ENCODE data around the gene HMG20A. TPM values are rescaled to one million over a fixed set of nuclear protein-coding genes. Genes with fewer than 3 reads are reported as not detected.
A peak's percentile ranks its signal among the peaks of the same experiment; 100 is the strongest.

Gene HMG20A
- total and polyA plus RNA-seq, 2 of the 13 experiments (the other 11 are each of a cell fraction or from before 2014, with no cell fraction given) = 28.0 to 35.2 TPM

GRCh38 chr15:77532067-77532710, 111.5 kb downstream of the HMG20A start:
- Histone ChIP-seq H3K4me1 (ENCODE audit: insufficient read depth, low read length) (peaks cover 79% of the 10 kb centered on the region), H2AFZ (ENCODE audit: low read length) (no peak overlapping the region), H3K9ac (ENCODE audit: insufficient read depth, low read depth, low read length) (no peak overlapping the region), H3K79me2 (ENCODE audit: insufficient read depth, low read length) (no peaks in the 10 kb centered on the region), H3K27ac (ENCODE audit: extremely low read length, insufficient read depth, low read length) (no peak overlapping the region), H3K4me3 (replicated peaks in 1 of 3; ENCODE audit: insufficient read depth in 1 of 3, low read depth in 2 of 3, low read length in 3 of 3) (no peak overlapping the region), H3K36me3 (replicated peaks in 1 of 2; ENCODE audit: control insufficient read depth in 1 of 2, insufficient read depth in 2 of 2, low read length in 2 of 2) (no peaks in the 10 kb centered on the region), H3K9me3 (ENCODE audit: low read length) (no peaks in the 10 kb centered on the region), H4K20me1 (ENCODE audit: insufficient read depth, low read length) (no peaks in the 10 kb centered on the region), H3K4me2 (ENCODE audit: low read depth, low read length) (no peak overlapping the region), H3K27me3 (ENCODE audit: control insufficient read depth in 1 of 2, insufficient read depth in 2 of 2, low read length in 2 of 2) (peaks cover 0 to 4% of the 10 kb centered on the region in 2 experiments; a peak in 1 of 5 replicates)
- in situ Hi-C loops (cut with HindIII; ENCODE audit: extremely low pct_ligation_motif_present, low pct_unique_long_range_greater_than_20kb) (no loop called here), intact Hi-C loops (cut with micrococcal nuclease; ENCODE audit: unreplicated experiment) (no loop called here)
- 65% methylated on average over 3 of the region's 3 CpGs for WGBS (ENCODE audit: low lambda C conversion rate)
- no TSS peak for BruUV-seq (replicated peaks)
- CTCF ChIA-PET (ENCODE audit: low intra/inter-chr PET ratio, low total read pairs) = no interaction called here
- ATAC-seq (no peak), FAIRE-seq (no peak), DNase-seq (ENCODE audit: low spot score) (no peak)
- POLR2A ChIA-PET = interaction anchor here (1.1 kb wide), 1 partner anchor 11 kb away, joined by 4 read pairs; no protein-coding TSS in a partner anchor
- TF ChIP-seq ZNF260 (CRISPR knock-in tag; IDR thresholded peaks at IDR 0.05; ENCODE audit: borderline replicate concordance, low read depth) (no peak), HNF4A (CRISPR knock-in tag; IDR thresholded peaks at IDR 0.05) (peak; percentile 36; the same call in 1 of the 2 replicates), TOPORS (CRISPR knock-in tag; IDR thresholded peaks at IDR 0.05) (no peak), ZNF629 (CRISPR knock-in tag; conservative IDR thresholded peaks at IDR 0.05) (peak; percentile 83)

DNA sequence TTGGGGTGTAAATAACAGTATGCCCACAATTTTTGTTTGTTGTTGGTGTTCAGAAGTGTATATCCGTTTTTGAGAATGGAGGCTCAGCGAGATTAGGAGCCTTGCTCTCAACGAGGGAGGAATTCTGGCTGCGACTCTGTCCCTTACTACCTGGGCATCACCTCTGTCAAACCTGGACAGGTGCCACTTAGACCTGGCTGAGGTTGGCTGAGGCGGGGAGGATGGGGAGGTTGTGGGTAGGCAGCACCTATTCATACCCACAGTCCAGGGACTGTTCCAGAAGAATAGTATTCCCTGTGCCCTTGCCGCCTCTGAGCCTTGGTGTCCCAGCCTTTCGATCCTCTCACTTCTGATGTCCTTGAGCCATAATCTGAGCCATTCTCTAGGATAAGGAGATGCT, 112.2 kb downstream of the HMG20A start:
- Histone ChIP-seq H3K27ac (ENCODE audit: extremely low read length, insufficient read depth, low read length) (no peak overlapping the region), H3K9ac (ENCODE audit: insufficient read depth, low read depth, low read length) (no peak overlapping the region), H3K4me1 (ENCODE audit: insufficient read depth, low read length) (peaks cover 73% of the 10 kb centered on the region), H3K9me3 (ENCODE audit: low read length) (no peaks in the 10 kb centered on the region), H3K79me2 (ENCODE audit: insufficient read depth, low read length) (no peaks in the 10 kb centered on the region), H3K4me3 (replicated peaks in 1 of 3; ENCODE audit: insufficient read depth in 1 of 3, low read depth in 2 of 3, low read length in 3 of 3) (no peak overlapping the region), H3K4me2 (ENCODE audit: low read depth, low read length) (no peak overlapping the region), H3K36me3 (replicated peaks in 1 of 2; ENCODE audit: control insufficient read depth in 1 of 2, insufficient read depth in 2 of 2, low read length in 2 of 2) (no peaks in the 10 kb centered on the region), H4K20me1 (ENCODE audit: insufficient read depth, low read length) (no peaks in the 10 kb centered on the region), H2AFZ (ENCODE audit: low read length) (no peak overlapping the region), H3K27me3 (ENCODE audit: control insufficient read depth in 1 of 2, insufficient read depth in 2 of 2, low read length in 2 of 2) (peaks cover 0 to 6% of the 10 kb centered on the region in 2 experiments; a peak in 1 of 5 replicates)
- BruUV-seq (replicated peaks) = no TSS peak
- DNase-seq (ENCODE audit: low spot score) (no peak), FAIRE-seq (no peak), ATAC-seq (no peak)
- intact Hi-C loops (cut with micrococcal nuclease; ENCODE audit: unreplicated experiment) = no loop called here
- in situ Hi-C loops (cut with HindIII; ENCODE audit: extremely low pct_ligation_motif_present, low pct_unique_long_range_greater_than_20kb) = no loop called here
- WGBS (ENCODE audit: low lambda C conversion rate) = 67% methylated on average over 7 of the region's 7 CpGs
- CTCF ChIA-PET (ENCODE audit: low intra/inter-chr PET ratio, low total read pairs) = no interaction called here
- POLR2A ChIA-PET = interaction anchor here (1.1 kb wide), 1 partner anchor 11 kb away, joined by 4 read pairs; no protein-coding TSS in a partner anchor
- TF ChIP-seq ZNF839 (CRISPR knock-in tag; IDR thresholded peaks at IDR 0.05; ENCODE audit: borderline replicate concordance) = no peak
- TF ChIP-seq ZNF431 (CRISPR knock-in tag; IDR thresholded peaks at IDR 0.05; ENCODE audit: borderline replicate concordance, low read depth) = no peak
- TF ChIP-seq SIX1 (CRISPR knock-in tag; IDR thresholded peaks at IDR 0.05; ENCODE audit: borderline replicate concordance) = no peak
- TF ChIP-seq ZNF598 (CRISPR knock-in tag; IDR thresholded peaks at IDR 0.05; ENCODE audit: borderline replicate concordance) = no peak
- TF ChIP-seq POLR2G (IDR thresholded peaks at IDR 0.05; ENCODE audit: low read depth, low read length) = no peak
- no peak for TF ChIP-seq MAF1 (CRISPR knock-in tag; IDR thresholded peaks at IDR 0.05; ENCODE audit: borderline replicate concordance)
- TF ChIP-seq RCOR2 (CRISPR knock-in tag; IDR thresholded peaks at IDR 0.05) = no peak
- TF ChIP-seq RFXANK (CRISPR knock-in tag; IDR thresholded peaks at IDR 0.05) = no peak
- no peak for TF ChIP-seq ZNF878 (CRISPR knock-in tag; IDR thresholded peaks at IDR 0.05)
- TF ChIP-seq ZNF639 (CRISPR knock-in tag; conservative IDR thresholded peaks at IDR 0.05) = no peak
- no peak for TF ChIP-seq PREB (CRISPR knock-in tag; IDR thresholded peaks at IDR 0.05)

All from HepG2 (cell line).